HTR-8/SVneo (cell line): ENCODE data around the gene ZCCHC17.

ENCODE experiments used
- DNase-seq: peaks from one replicate; pipeline ENCODE4 v3.0.0; 2011; ENCODE audit warnings: low spot score, mixed read lengths; ENCODE audit not compliant: insufficient read length
- FAIRE-seq: peaks from 2 replicates; lab custom pipeline; 2011; peaks lifted over from hg19 to GRCh38; lab: Jason Lieb, UNC

ZCCHC17 gene

GRCh38 chr1:31412732-31413404 lies 116.0 kb downstream of the ZCCHC17 start, which contains the start of gene SERINC2:
Gene SERINC2, plus strand, starts transcription at chr1:31413213. Its CDS starts 53 bp downstream, at chr1:31413266.
- DNase-seq (peak; percentile 32), FAIRE-seq (no peak)

DNA sequence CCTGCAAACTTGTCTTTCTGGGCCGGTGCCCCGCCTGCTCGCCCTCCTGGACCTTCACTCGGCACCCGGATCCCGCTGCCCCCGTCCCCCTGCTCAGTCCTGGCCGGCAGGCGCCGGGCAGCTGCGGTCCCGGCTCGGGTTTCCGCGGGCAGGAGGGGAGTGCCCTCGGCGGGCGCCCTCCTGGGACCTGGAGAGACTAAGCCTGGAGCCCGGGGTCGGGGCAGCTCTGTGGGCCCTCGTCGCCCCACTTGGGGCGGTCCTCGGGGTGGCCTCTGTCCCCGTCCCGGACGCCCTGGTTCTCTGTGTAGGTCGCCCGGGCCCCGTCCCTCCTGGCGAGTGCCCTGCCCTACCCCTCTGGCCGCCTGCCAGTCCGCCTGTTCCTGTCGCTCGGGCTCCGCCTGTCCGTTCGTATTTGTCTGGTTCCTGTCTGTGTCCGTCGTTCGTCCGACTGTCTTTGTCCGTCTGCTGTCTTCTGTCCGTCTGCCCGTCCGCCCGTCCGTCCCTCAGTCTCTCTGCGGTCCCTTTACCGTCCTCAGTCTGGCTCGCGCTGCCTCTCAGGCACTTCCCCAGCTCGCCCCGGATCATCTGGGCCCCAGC lies 116.7 kb downstream of the ZCCHC17 start:
- FAIRE-seq, result no peak
- no peak for DNase-seq
